ENCODE data around the gene SIGLEC12.
"Not testable (repeated sequence)": the region's sequence is repeated elsewhere in the genome, so short reads cannot be mapped to it uniquely, and the experiment has no call there.

The SIGLEC12 gene

GRCh38 chr19:51521781-51522180, 20.2 kb upstream of the SIGLEC12 start:
- no peak for DNase-seq

GRCh38 chr19:51521357-51521756, 19.8 kb upstream of the SIGLEC12 start:
- no peak for DNase-seq

GRCh38 chr19:51520728-51521127, 19.1 kb upstream of the SIGLEC12 start:
- DNase-seq = no peak

- DNase-seq = no peak
These were observed 13.4 kb upstream of the SIGLEC12 start for GRCh38 chr19:51514866-51515481.

GRCh38 chr19:51513968-51514367, 12.4 kb upstream of the SIGLEC12 start:
- DNase-seq = no peak

GRCh38 chr19:51511353-51511752, 9.8 kb upstream of the SIGLEC12 start:
- no peak for DNase-seq

GRCh38 chr19:51509823-51510660, 8.4 kb upstream of the SIGLEC12 start:
- no peak for DNase-seq

GRCh38 chr19:51508059-51508733, 6.6 kb upstream of the SIGLEC12 start:
- no peak for DNase-seq

GRCh38 chr19:51507640-51508058, 6.0 kb upstream of the SIGLEC12 start:
- DNase-seq = no peak

GRCh38 chr19:51507192-51507591, 5.6 kb upstream of the SIGLEC12 start:
- DNase-seq = no peak

- DNase-seq = no peak
These were observed 4.3 kb upstream of the SIGLEC12 start for GRCh38 chr19:51505904-51506303.

- DNase-seq = no peak
These were observed 2.3 kb upstream of the SIGLEC12 start for GRCh38 chr19:51503896-51504295.

- DNase-seq = no peak
These were observed 1.8 kb upstream of the SIGLEC12 start for GRCh38 chr19:51503286-51503817.

GRCh38 chr19:51500931-51501330, 669 bp downstream of the SIGLEC12 start:
- not testable (repeated sequence) for DNase-seq

GRCh38 chr19:51497666-51498065, 3.9 kb downstream of the SIGLEC12 start:
- no peak for DNase-seq

GRCh38 chr19:51493776-51494175, 7.8 kb downstream of the SIGLEC12 start:
- DNase-seq = no peak

- DNase-seq = no peak
These were observed 10.0 kb downstream of the SIGLEC12 start for GRCh38 chr19:51491586-51491985.

- DNase-seq = no peak
These were observed 10.9 kb downstream of the SIGLEC12 start for GRCh38 chr19:51490676-51491075.

- no peak for DNase-seq
These were observed 12.5 kb downstream of the SIGLEC12 start for GRCh38 chr19:51489113-51489512.

- no peak for DNase-seq
These were observed 13.1 kb downstream of the SIGLEC12 start for GRCh38 chr19:51488491-51488890.

- DNase-seq = no peak
These were observed 15.5 kb downstream of the SIGLEC12 start for GRCh38 chr19:51485960-51486660.

GRCh38 chr19:51480590-51480989, 21.0 kb downstream of the SIGLEC12 start:
- no peak for DNase-seq
